Astrocyte (in vitro differentiated cells and primary cell): ENCODE data around the gene RPS6KA4.

Source experiments
- EZH2 ChIP-seq: IDR thresholded peaks from 2 replicates; pipeline ENCODE4 v1.6.1; 2012; ENCODE audit warnings: mild to moderate bottlenecking, low read length, inconsistent platforms; ENCODE audit not compliant: insufficient read depth
- TF ChIP-seq, protein P1 (sequence below): IDR thresholded peaks from 2 replicates; pipeline ENCODE4 v1.5.1; 2011; ENCODE audit warnings: low read depth, mild to moderate bottlenecking, inconsistent platforms, low read length, moderate library complexity; ENCODE audit not compliant: insufficient read depth

DNA sequence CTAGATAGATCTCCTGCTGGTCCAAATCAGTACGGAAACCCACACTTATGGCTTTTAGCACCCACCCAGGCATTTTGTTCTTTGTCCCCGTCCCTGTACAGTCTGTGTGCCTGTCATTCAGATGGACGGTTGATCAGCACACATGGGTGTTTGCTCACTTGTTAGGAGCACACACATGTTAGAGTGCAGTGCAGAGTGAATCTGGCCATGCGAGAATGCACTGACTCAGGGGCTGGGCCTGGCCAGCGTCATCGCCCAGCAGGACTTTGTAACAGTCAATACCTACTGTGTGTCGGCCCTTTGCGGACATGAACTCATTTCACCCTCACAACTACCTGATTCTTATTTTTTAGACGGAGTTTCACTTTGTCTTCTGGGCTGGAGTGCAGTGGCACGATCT lies 3.4 kb downstream of the RPS6KA4 start:
- TF ChIP-seq, protein P1, sequence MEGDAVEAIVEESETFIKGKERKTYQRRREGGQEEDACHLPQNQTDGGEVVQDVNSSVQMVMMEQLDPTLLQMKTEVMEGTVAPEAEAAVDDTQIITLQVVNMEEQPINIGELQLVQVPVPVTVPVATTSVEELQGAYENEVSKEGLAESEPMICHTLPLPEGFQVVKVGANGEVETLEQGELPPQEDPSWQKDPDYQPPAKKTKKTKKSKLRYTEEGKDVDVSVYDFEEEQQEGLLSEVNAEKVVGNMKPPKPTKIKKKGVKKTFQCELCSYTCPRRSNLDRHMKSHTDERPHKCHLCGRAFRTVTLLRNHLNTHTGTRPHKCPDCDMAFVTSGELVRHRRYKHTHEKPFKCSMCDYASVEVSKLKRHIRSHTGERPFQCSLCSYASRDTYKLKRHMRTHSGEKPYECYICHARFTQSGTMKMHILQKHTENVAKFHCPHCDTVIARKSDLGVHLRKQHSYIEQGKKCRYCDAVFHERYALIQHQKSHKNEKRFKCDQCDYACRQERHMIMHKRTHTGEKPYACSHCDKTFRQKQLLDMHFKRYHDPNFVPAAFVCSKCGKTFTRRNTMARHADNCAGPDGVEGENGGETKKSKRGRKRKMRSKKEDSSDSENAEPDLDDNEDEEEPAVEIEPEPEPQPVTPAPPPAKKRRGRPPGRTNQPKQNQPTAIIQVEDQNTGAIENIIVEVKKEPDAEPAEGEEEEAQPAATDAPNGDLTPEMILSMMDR: no peak
- no peak for TF ChIP-seq EZH2
